Glomerular visceral epithelial cell (primary cell): Measurements from ENCODE around the gene TAS1R1.

Experiments used
- DNase-seq: peaks from one replicate; pipeline ENCODE4 v3.0.0-alpha.2; 2016; ENCODE audit errors: extremely low spot score

Gene TAS1R1

GRCh38 chr1:6554907-6555778 is at the start of gene TAS1R1:
Gene TAS1R1 (plus strand): TSS chr1:6555307. CDS start chr1:6555374, 67 bp downstream.
- no peak for DNase-seq

- DNase-seq: no peak
These were observed 49.5 kb upstream of the TAS1R1 start for GRCh38 chr1:6505367-6506209.

GRCh38 chr1:6506210-6507036 is 48.7 kb upstream of the TAS1R1 start:
- no peak for DNase-seq

- DNase-seq: no peak
These were observed 48.1 kb upstream of the TAS1R1 start for GRCh38 chr1:6507037-6507428.

- no peak for DNase-seq
These were observed 47.6 kb upstream of the TAS1R1 start for GRCh38 chr1:6507461-6507911.

GRCh38 chr1:6508154-6508815 is 46.8 kb upstream of the TAS1R1 start:
- no peak for DNase-seq

GRCh38 chr1:6508816-6509189 is 46.3 kb upstream of the TAS1R1 start:
- no peak for DNase-seq

GRCh38 chr1:6509220-6509918 is 45.7 kb upstream of the TAS1R1 start:
- no peak for DNase-seq

GRCh38 chr1:6509919-6510291 is 45.2 kb upstream of the TAS1R1 start:
- no peak for DNase-seq

GRCh38 chr1:6510493-6510892 is 44.6 kb upstream of the TAS1R1 start:
- DNase-seq: no peak

- no peak for DNase-seq
These were observed 44.1 kb upstream of the TAS1R1 start for GRCh38 chr1:6511056-6511455.

- DNase-seq: no peak
These were observed 43.4 kb upstream of the TAS1R1 start for GRCh38 chr1:6511561-6512244.

GRCh38 chr1:6512245-6512907 is 42.7 kb upstream of the TAS1R1 start:
- no peak for DNase-seq

GRCh38 chr1:6512908-6513280 is 42.2 kb upstream of the TAS1R1 start:
- DNase-seq: no peak

GRCh38 chr1:6513320-6513801 is 41.7 kb upstream of the TAS1R1 start:
- no peak for DNase-seq

- DNase-seq: peak; percentile 28
These were observed 39.3 kb upstream of the TAS1R1 start for GRCh38 chr1:6515771-6516170.

GRCh38 chr1:6517435-6517851 is 37.7 kb upstream of the TAS1R1 start:
- peak; percentile 31 for DNase-seq

- DNase-seq: no peak
These were observed 35.6 kb upstream of the TAS1R1 start for GRCh38 chr1:6519491-6519934.

- no peak for DNase-seq
These were observed 35.0 kb upstream of the TAS1R1 start for GRCh38 chr1:6519935-6520671.
